ENCODE results near the gene PFKFB3.
"Not testable (repeated sequence)": the region's sequence is repeated elsewhere in the genome, so short reads cannot be mapped to it uniquely, and the experiment has no call there.

The PFKFB3 gene

DNA sequence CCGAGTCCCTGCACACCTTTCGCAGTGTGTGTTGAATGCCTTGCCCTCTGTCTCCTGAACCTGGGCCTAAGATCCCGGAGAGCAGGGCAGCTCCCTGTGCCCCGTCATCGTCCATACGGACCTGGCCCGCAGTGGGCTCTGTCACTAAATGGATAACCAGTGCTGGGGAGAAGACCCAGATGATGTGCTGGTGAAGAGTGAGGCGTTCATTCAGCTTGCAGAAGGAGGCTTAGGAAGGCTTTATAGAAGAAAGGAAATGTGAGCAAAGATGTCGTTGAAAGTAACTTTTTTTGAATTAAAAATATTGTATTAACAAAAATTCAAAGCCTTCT, 34.4 kb downstream of the PFKFB3 start:
- Histone ChIP-seq H3K4me1 (ENCODE audit: insufficient read depth, low read length) (no peaks in the 10 kb centered on the region), H3K9me3 (ENCODE audit: control insufficient read depth, insufficient read depth, low read length) (no peaks in the 10 kb centered on the region), H3K36me3 (ENCODE audit: insufficient read depth, low read length) (peaks cover 11% of the 10 kb centered on the region), H3K9ac (ENCODE audit: low read depth, low read length) (no peak overlapping the region)

DNA sequence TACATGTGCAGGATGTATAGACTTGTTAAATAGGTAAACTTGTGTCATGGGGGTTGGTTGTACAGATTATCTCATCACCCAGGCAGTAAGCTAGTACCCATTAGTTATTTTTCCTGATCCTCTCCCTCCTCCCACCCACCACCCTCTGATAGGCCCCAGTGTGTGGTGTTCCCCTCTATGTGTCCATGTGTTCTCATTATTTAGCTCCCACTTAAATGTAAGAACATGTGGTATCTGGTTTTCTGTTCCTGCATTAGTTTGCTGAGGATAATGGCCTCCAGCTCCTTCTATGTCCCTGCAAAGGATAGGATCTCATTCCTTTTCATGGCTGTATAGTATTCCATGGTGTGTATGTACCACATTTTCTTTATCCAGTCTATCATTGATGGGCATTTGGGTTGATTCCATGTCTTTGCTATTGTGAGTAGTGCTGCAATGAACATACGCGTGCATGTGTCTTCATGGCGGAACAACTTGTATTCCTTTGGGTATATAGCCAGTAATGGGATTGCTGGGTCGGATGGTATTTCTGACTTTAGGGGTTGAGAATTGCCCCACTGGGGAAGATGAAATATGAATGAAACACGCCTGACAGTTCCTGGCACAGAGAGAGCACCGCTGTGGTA, 36.0 kb downstream of the PFKFB3 start:
- not testable (repeated sequence) for H3K9me3 ChIP-seq (ENCODE audit: control insufficient read depth, insufficient read depth, low read length); H3K9ac ChIP-seq (ENCODE audit: low read depth, low read length); H3K4me1 ChIP-seq (ENCODE audit: insufficient read depth, low read length); H3K36me3 ChIP-seq (ENCODE audit: insufficient read depth, low read length)

DNA sequence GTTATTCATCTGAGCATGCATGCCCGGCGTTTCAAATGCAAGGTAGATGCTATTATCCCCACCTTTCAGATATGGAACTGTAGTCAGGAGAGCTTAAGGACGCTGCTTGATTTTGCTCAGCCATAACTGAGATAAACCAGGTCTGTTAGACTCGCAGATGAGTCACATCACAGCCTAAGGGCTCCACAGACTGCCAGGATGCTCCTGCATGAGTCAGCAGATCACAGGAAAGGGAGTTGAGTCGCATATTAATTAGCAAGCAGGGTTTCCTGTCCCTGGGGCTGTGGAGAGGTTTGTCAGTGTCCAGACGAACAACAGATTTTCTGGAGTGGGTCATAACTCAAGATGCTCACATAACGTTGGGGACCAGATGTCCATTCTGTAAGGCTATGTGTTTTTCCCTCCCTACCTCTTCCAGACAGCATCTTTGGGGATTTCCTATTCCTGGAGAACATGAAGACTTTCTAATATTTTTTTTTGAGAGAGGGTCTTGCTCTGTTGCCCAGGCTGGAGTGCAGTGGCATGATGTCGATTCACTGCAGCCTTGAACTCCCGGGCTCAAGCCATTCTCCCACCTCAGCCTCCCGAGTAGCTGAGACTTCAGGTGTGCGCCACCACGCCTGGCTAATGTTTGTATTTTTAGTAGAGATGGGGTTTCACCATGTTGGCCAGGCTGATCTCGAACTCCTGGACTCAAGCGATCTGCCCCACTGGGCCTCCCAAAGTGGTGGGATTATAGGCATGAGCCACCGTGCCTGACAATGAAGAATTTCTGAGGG, 36.7 kb downstream of the PFKFB3 start:
- H3K9ac ChIP-seq (ENCODE audit: low read depth, low read length): no peak overlapping the region
- H3K36me3 ChIP-seq (ENCODE audit: insufficient read depth, low read length): peaks cover 1% of the 10 kb centered on the region; the same call in 1 of the 2 replicates
- H3K9me3 ChIP-seq (ENCODE audit: control insufficient read depth, insufficient read depth, low read length): no peaks in the 10 kb centered on the region
- H3K4me1 ChIP-seq (ENCODE audit: insufficient read depth, low read length): no peaks in the 10 kb centered on the region

DNA sequence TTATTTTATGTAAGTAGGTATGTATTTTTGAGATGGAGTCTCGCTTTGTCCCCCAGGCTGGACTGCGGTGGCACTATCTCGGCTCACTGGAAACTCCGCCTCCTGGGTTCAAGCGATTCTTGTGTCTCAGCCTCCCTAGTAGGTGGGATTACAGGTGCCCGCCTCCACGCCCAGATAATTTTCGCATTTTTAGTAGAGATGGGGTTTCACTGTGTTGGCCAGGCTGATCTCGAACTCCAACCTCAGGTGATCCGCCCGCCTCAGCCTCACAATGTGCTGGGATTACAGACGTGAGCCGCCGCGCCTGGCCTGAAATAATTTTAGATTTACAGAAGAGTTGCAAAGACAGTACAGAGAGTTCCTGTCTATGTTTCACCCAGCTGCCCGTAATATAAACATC, 37.5 kb downstream of the PFKFB3 start:
- Histone ChIP-seq H3K9ac (ENCODE audit: low read depth, low read length) (no peak overlapping the region), H3K36me3 (ENCODE audit: insufficient read depth, low read length) (no peaks in the 10 kb centered on the region), H3K4me1 (ENCODE audit: insufficient read depth, low read length) (no peaks in the 10 kb centered on the region), H3K9me3 (ENCODE audit: control insufficient read depth, insufficient read depth, low read length) (no peaks in the 10 kb centered on the region)

DNA sequence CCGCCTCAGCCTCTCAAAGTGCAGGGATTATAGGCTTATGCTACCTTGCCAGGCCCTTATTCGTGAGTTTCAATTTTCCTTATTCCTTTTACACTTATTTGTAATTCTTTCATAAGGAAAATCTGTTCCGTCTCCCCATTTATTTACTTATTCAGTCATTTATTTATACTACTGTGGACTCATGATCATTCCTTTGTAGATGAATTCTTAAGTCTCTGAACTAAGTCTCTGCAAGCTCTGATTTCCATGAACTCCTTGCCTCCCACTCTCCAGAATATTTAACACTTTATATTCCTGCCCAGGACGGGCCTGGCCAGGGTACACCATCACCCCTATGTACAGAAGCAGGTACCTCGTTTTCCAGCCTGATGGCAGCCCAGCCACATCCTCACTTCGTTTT, 39.4 kb downstream of the PFKFB3 start:
- Histone ChIP-seq H3K4me1 (ENCODE audit: insufficient read depth, low read length) (no peaks in the 10 kb centered on the region), H3K9ac (ENCODE audit: low read depth, low read length) (no peak overlapping the region), H3K36me3 (ENCODE audit: insufficient read depth, low read length) (no peaks in the 10 kb centered on the region), H3K9me3 (ENCODE audit: control insufficient read depth, insufficient read depth, low read length) (no peaks in the 10 kb centered on the region)

DNA sequence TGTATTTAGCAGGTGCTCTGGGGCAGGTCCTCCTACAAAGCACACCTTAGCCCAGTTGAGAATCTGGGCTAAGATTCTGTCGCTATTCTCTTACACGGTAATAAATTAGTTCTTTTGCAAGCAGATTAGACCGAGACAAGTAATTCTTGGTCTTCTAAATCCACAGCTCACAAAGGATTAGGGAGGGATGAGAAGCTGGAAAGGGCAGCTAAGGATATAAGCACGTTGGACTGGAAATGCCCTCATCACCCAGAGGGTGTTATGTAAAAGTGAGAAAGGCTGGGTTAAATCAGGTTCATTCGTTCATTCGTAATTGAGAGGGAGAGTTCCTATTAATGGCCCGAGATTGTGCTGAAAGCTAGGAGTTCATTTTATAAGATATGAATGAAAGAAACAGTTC, 41.8 kb downstream of the PFKFB3 start:
- Histone ChIP-seq H3K4me1 (ENCODE audit: insufficient read depth, low read length) (no peaks in the 10 kb centered on the region), H3K36me3 (ENCODE audit: insufficient read depth, low read length) (no peaks in the 10 kb centered on the region), H3K9me3 (ENCODE audit: control insufficient read depth, insufficient read depth, low read length) (no peaks in the 10 kb centered on the region), H3K9ac (ENCODE audit: low read depth, low read length) (no peak overlapping the region)

DNA sequence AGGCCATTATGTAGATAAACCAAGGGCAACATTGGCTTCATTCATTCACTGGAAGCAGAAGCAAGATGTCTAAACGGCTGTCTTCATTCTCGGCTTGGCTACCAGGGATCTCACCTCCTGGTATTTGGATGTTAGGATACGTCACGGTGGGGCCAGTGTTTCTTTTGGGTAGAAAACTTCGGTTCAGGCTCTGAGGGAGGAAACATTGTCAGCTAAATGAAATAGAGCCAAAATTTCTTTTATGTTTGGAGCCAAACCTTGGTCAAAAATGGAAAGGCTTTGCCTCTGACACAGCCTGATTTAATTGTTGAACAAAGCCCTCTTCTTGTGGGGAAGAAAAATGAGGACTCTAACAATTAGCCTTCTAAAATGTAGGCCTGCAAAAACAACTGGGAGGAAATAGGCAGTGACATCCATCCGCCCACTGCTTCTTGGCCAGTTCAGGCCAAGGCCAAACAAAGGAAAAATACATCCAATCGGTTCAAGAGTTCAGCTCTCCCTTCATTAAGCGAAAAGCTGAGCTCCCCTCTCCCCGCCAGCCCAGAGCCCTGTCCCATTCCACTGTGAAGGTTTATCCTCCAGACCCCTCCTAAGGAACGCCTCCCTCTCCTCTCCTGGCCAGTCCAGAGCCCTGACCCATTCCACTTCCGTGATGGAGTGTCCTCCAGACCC, 44.4 kb downstream of the PFKFB3 start:
- Histone ChIP-seq H3K9ac (ENCODE audit: low read depth, low read length) (no peak overlapping the region), H3K9me3 (ENCODE audit: control insufficient read depth, insufficient read depth, low read length) (no peaks in the 10 kb centered on the region), H3K36me3 (ENCODE audit: insufficient read depth, low read length) (no peaks in the 10 kb centered on the region; the same call in 1 of the 2 replicates), H3K4me1 (ENCODE audit: insufficient read depth, low read length) (no peaks in the 10 kb centered on the region)

DNA sequence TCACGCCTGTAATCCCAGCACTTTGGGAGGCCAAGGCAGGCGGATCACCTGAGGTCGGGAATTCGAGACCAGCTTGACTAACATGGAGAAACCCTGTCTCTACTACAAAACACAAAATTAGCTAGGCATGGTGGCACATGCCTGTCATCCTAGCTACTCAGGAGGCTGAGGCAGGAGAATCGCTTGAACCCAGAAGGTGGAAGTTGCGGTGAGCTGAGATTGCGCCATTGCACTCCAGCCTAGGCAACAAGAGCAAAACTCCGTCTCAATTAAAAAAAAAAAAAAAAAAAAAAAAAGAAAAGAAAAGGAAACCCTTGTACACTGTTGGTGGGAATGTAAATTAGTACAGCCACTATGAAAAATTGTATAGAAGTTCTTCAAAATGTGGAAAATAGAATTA, 46.2 kb downstream of the PFKFB3 start:
- not testable (repeated sequence) for H3K4me1 ChIP-seq (ENCODE audit: insufficient read depth, low read length); H3K9me3 ChIP-seq (ENCODE audit: control insufficient read depth, insufficient read depth, low read length); H3K9ac ChIP-seq (ENCODE audit: low read depth, low read length); H3K36me3 ChIP-seq (ENCODE audit: insufficient read depth, low read length)

DNA sequence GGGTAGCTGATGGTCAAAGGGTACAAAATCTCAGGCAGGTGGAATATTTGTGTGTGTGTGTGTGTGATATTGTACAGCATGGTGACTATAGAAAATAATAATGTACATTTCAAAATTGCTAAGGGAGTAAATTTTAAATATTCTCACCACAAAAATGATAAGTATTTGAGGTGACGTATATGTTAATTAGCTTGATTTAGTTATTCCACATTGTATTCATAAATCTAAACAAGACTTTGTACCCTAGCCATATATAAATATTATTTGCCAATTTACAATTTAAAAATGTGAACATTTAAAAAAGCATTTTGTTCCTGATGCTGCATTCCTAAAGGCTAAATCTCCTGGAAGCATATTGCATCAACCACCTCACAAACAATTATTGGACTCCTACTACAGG, 47.0 kb downstream of the PFKFB3 start:
- Histone ChIP-seq H3K9ac (ENCODE audit: low read depth, low read length) (no peak overlapping the region), H3K4me1 (ENCODE audit: insufficient read depth, low read length) (no peaks in the 10 kb centered on the region), H3K9me3 (ENCODE audit: control insufficient read depth, insufficient read depth, low read length) (no peaks in the 10 kb centered on the region), H3K36me3 (ENCODE audit: insufficient read depth, low read length) (no peaks in the 10 kb centered on the region; the same call in 1 of the 2 replicates)

DNA sequence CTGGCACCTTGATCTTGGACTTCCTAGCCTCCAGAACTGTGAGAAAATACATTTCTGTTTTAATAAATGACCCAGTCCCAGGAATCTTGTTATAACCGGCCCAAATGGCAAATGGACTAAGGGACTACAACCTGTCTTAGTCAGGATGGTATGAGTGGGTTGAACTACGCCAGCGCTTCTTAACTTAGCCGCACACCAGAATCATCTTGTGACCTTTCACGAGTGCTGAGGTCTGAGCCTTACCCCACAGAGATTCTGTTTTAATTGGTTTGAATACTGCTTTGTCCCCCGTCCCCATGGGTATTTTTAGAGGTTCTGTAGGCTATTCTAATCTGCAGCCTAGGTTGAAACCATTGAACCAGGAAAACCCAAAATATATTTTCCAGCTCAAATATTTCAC, 48.0 kb downstream of the PFKFB3 start:
- Histone ChIP-seq H3K9me3 (ENCODE audit: control insufficient read depth, insufficient read depth, low read length) (no peaks in the 10 kb centered on the region), H3K36me3 (ENCODE audit: insufficient read depth, low read length) (no peaks in the 10 kb centered on the region; the same call in 1 of the 2 replicates), H3K9ac (ENCODE audit: low read depth, low read length) (no peak overlapping the region), H3K4me1 (ENCODE audit: insufficient read depth, low read length) (no peaks in the 10 kb centered on the region)

DNA sequence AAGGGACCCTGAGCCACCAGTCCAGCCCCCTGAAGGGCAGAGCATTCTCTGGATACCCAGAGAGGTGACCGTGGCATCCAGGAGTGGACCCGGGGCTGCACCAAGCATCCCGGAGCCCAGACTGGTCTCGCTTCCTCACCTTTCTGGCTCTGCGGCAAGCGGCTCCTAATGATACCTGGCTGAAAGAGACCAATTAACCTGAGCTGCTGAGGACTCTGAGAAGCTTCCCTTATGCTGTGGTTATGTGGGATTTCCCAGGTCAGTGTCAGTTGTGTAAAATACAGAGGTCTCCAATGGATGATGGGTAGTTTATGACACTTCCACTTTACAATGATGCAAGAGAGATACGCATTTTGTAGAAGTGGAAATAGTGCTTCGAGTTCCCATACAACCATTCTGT, 51.5 kb downstream of the PFKFB3 start:
- H3K9ac ChIP-seq (ENCODE audit: low read depth, low read length): no peak overlapping the region
- H3K9me3 ChIP-seq (ENCODE audit: control insufficient read depth, insufficient read depth, low read length): no peaks in the 10 kb centered on the region
- no peaks in the 10 kb centered on the region for H3K4me1 ChIP-seq (ENCODE audit: insufficient read depth, low read length)
- H3K36me3 ChIP-seq (ENCODE audit: insufficient read depth, low read length): no peaks in the 10 kb centered on the region; the same call in 1 of the 2 replicates

DNA sequence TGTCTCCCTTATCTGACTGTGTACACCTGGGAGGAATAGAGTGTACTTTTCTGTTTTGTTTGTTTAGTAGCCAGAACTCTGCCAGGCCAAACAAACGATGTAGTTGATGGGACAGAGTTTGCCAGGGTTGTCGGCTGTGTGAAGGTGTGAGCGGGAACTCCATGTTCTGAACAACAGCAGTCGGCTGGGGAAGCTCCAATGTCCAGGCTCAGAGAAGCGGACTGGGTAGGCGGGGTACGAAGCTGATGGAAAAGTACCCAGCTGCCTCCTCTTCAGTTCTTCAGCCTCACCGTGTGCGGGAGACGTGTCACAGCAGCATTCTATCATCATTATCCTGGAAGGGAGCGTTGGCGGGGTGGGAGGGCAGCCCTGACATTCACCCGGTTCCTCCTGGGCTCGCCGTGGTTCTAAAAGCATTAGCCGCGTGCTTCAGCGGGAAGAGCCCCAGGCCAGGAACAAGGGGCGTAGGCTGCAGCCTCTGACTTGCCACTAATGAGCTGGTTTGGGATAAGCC, 52.9 kb downstream of the PFKFB3 start:
- Histone ChIP-seq H3K9ac (ENCODE audit: low read depth, low read length) (no peak overlapping the region), H3K4me1 (ENCODE audit: insufficient read depth, low read length) (no peaks in the 10 kb centered on the region), H3K36me3 (ENCODE audit: insufficient read depth, low read length) (no peaks in the 10 kb centered on the region; the same call in 1 of the 2 replicates)

DNA sequence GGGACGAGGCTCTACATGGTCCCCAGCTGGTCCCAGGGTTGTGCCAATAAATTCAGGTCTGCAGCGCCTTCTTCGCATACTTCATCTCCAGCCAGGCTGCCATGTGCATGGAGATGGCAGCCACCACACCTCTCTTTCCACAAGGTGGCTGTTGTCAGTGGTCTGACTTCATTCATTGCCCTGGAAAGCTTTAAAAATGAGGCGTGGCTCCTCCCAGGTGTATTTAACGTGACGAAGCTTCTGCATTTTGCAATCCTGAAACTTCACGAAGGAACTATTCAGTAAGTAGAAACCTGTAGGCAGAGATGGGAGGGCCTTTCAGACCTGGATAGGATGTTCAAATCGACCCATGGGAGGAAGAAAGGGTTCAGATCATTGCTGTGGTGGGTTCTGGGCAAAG, 53.7 kb downstream of the PFKFB3 start:
- Histone ChIP-seq H3K36me3 (ENCODE audit: insufficient read depth, low read length) (no peaks in the 10 kb centered on the region), H3K4me1 (ENCODE audit: insufficient read depth, low read length) (no peaks in the 10 kb centered on the region), H3K9me3 (ENCODE audit: control insufficient read depth, insufficient read depth, low read length) (no peaks in the 10 kb centered on the region), H3K9ac (ENCODE audit: low read depth, low read length) (no peak overlapping the region)

More for the DNA sequence above, 52.9 kb downstream of the PFKFB3 start:
- no peaks in the 10 kb centered on the region for H3K9me3 ChIP-seq (ENCODE audit: control insufficient read depth, insufficient read depth, low read length)

DNA sequence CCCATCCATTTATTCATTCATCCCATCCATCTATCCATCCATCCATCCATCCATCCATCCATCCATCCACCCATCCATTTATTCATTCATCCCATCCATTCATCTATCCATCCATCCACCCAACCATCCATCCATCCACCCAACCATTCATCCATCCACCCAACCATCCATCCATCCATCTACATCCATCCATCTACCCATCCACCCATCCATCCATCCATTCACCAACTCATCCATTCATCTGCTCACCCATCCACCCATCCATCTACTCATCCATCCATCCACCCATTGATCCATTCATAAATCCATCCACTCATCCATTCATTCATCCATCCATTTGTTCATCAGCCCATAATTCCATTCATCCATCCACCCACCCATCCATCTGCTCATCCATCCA, 56.4 kb downstream of the PFKFB3 start:
- Histone ChIP-seq H3K4me1 (ENCODE audit: insufficient read depth, low read length) (no peaks in the 10 kb centered on the region), H3K9me3 (ENCODE audit: control insufficient read depth, insufficient read depth, low read length) (no peaks in the 10 kb centered on the region), H3K9ac (ENCODE audit: low read depth, low read length) (no peak overlapping the region), H3K36me3 (ENCODE audit: insufficient read depth, low read length) (no peaks in the 10 kb centered on the region)

DNA sequence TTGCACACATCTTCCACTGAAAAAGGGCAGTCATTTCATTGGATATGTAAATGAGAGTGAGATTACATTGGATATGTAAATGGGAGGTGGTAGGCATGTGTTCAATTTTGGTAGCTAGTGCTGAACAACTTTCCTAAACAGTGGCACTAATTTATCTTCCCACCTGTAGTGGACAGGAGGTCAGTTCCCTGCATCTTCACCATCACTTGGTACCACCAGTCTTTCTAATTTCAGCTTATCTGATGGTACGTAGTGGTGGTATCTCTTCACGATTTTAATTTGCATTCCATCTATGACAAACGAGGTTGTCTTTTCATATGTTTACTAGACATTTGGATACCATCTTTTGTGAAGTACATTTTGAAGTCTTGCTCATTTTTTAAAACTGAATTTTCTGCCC, 58.1 kb downstream of the PFKFB3 start:
- Histone ChIP-seq H3K36me3 (ENCODE audit: insufficient read depth, low read length) (no peaks in the 10 kb centered on the region), H3K4me1 (ENCODE audit: insufficient read depth, low read length) (no peaks in the 10 kb centered on the region), H3K9ac (ENCODE audit: low read depth, low read length) (no peak overlapping the region), H3K9me3 (ENCODE audit: control insufficient read depth, insufficient read depth, low read length) (no peaks in the 10 kb centered on the region)
